ENCODE data around the gene SPACA6. TPM values are rescaled to one million over a fixed set of nuclear protein-coding genes. Genes with fewer than 3 reads are reported as not detected.
A peak's percentile ranks its signal among the peaks of the same experiment; 100 is the strongest.

The SPACA6 gene
- total and polyA plus RNA-seq, 8 donors: 1.2 to 151 (median 9.6) TPM

GRCh38 chr19:51681286-51681941, 11.7 kb upstream of the SPACA6 start:
- TF ChIP-seq POLR2A (IDR thresholded peaks at IDR 0.05) (no peak), CTCF (IDR thresholded peaks at IDR 0.05) (no peak), EP300 (IDR thresholded peaks at IDR 0.05) (no peak), POLR2AphosphoS5 (IDR thresholded peaks at IDR 0.05) (no peak)
- intact Hi-C loops (cut with DNase I; ENCODE audit: low total_unique reads): no loop called here

GRCh38 chr19:51686171-51686570, 7.0 kb upstream of the SPACA6 start:
- Histone ChIP-seq H3K9me3 (no peaks in the 10 kb centered on the region), H3K4me1 (peaks cover 17 to 37% (median 20%) of the 10 kb centered on the region in 4 donors), H3K27me3 (peaks cover 0 to 26% (median 0%) of the 10 kb centered on the region in 3 donors), H3K4me3 (no peak overlapping the region), H3K36me3 (no peaks in the 10 kb centered on the region), H3K27ac (no peak overlapping the region)
- WGBS, 5 donors: 63 to 87% (median 69%) methylated on average over 2 of the region's 2 CpGs
- DNase-seq: no peak
- intact Hi-C loops (cut with DNase I; ENCODE audit: low total_unique reads): no loop called here
- no peak for TF ChIP-seq CTCF (IDR thresholded peaks at IDR 0.05)

More at GRCh38 chr19:51681286-51681941, 11.7 kb upstream of the SPACA6 start:
- no peaks in the 10 kb centered on the region for H3K9me3 ChIP-seq
- H3K27ac ChIP-seq: no peak overlapping the region
- no peak for DNase-seq
- 63 to 75% (median 71%) methylated on average over 3 of the region's 3 CpGs for WGBS, 5 donors
- no peaks in the 10 kb centered on the region for H3K4me1 ChIP-seq
- H3K36me3 ChIP-seq: no peaks in the 10 kb centered on the region
- peaks cover 0 to 20% (median 6%) of the 10 kb centered on the region in 3 donors for H3K27me3 ChIP-seq
- H3K4me3 ChIP-seq: no peak overlapping the region

GRCh38 chr19:51687791-51688670, 5.1 kb upstream of the SPACA6 start:
- TF ChIP-seq EP300 (IDR thresholded peaks at IDR 0.05): no peak
- TF ChIP-seq POLR2AphosphoS5 (IDR thresholded peaks at IDR 0.05): no peak
- no peak for TF ChIP-seq CTCF (IDR thresholded peaks at IDR 0.05)
- no peak for TF ChIP-seq POLR2A (IDR thresholded peaks at IDR 0.05)
- peak; percentile 32 to 77 for DNase-seq
- Histone ChIP-seq H3K27ac (peak overlapping the region; percentile 90 to 99 (median 98)), H3K36me3 (peaks cover 0 to 3% (median 2%) of the 10 kb centered on the region in 4 donors), H3K4me1 (peaks cover 35 to 55% (median 37%) of the 10 kb centered on the region in 4 donors), H3K4me3 (peak overlapping the region; percentile 89 to 98 (median 93)), H3K9me3 (no peaks in the 10 kb centered on the region), H3K27me3 (peaks cover 0 to 26% (median 0%) of the 10 kb centered on the region in 3 donors)
- 9 to 13% (median 12%) methylated on average over 22 of the region's 22 CpGs for WGBS, 5 donors
- intact Hi-C loops (cut with DNase I; ENCODE audit: low total_unique reads): no loop called here

- peak; percentile 88 to 97 for DNase-seq
- H3K9me3 ChIP-seq: no peaks in the 10 kb centered on the region
- TF ChIP-seq CTCF (IDR thresholded peaks at IDR 0.05) (peak in 1 of 7 experiments; percentile 30), POLR2A (IDR thresholded peaks at IDR 0.05) (no peak), POLR2AphosphoS5 (IDR thresholded peaks at IDR 0.05) (peak; percentile 41 to 48 (median 46))
- 1 to 2% (median 2%) methylated on average over 43 to 62 of the region's 63 CpGs for WGBS, 5 donors
- peak overlapping the region; percentile 90 to 99 (median 98) for H3K27ac ChIP-seq
- H3K27me3 ChIP-seq: peaks cover 0 to 26% (median 0%) of the 10 kb centered on the region in 3 donors
- H3K4me1 ChIP-seq: peaks cover 38 to 63% (median 44%) of the 10 kb centered on the region in 4 donors
- intact Hi-C loops (cut with DNase I; ENCODE audit: low total_unique reads): no loop called here
- peak overlapping the region; percentile 89 to 98 (median 93) for H3K4me3 ChIP-seq
- H3K36me3 ChIP-seq: peaks cover 0 to 12% (median 11%) of the 10 kb centered on the region in 4 donors
Measured at GRCh38 chr19:51688671-51689571, 4.2 kb upstream of the SPACA6 start.

Measured in stomach (tissue), 9 donors.